A549 treated with dexamethasone at 1 μM for 4 hours (cell line): ENCODE measurements around the gene CTAGE6. TPM values are rescaled to one million over a fixed set of nuclear protein-coding genes. Genes with fewer than 3 reads are reported as not detected.

Experiments
- total RNA-seq: library from RNA; stranded (reverse); fragments of 200-300 nt; extraction: Qiagen RNA extraction; gene quantifications from 5 replicates; pipeline ENCODE4 v1.2.3, GENCODE V29; 2022

The CTAGE6 gene
- not detected in 5 replicates for total RNA-seq

GRCh38 chr7:143757596-143757995 lies at the start of gene CTAGE6:
TSS of gene CTAGE6 (minus strand) at chr7:143757696. CDS start at chr7:143757658, 38 bp downstream.

Other genes with a start within 250 kb of the CTAGE6 start
- 0.04 TPM in 1 of 5 replicates, not detected in the others for gene CTAGE15, start 185.9 kb downstream of the CTAGE6 start, total RNA-seq
- gene TCAF2, start 136.7 kb downstream of the CTAGE6 start, total RNA-seq: 1.4 to 2.1 TPM (median 1.5 TPM) in 5 replicates
- 14.0 to 20.9 TPM (median 18.3 TPM) in 5 replicates for gene TCAF1, start 144.5 kb upstream of the CTAGE6 start, total RNA-seq
- gene OR2F2, start 177.5 kb upstream of the CTAGE6 start, total RNA-seq: not detected in 5 replicates
- gene OR2F1, start 197.1 kb upstream of the CTAGE6 start, total RNA-seq: not detected in 5 replicates
- not detected in 5 replicates for gene OR6B1, start 242.6 kb upstream of the CTAGE6 start, total RNA-seq